Neuron (in vitro differentiated cells): ENCODE measurements around the gene GORASP1.
"Not testable (repeated sequence)": the region's sequence is repeated elsewhere in the genome, so short reads cannot be mapped to it uniquely, and the experiment has no call there.

Source experiments
- H2AFZ ChIP-seq: one replicate; pipeline ENCODE4 v1.6.1; 2013; ENCODE audit warnings: low read depth, mild to moderate bottlenecking, inconsistent platforms, low read length, moderate library complexity
- H3K27me3 ChIP-seq: one replicate; pipeline ENCODE4 v1.6.1; 2013; ENCODE audit warnings: low read length; ENCODE audit not compliant: insufficient read depth
- H3K36me3 ChIP-seq: one replicate; pipeline ENCODE4 v1.6.1; 2013; ENCODE audit warnings: low read length; ENCODE audit not compliant: insufficient read depth
- H3K4me1 ChIP-seq: one replicate; pipeline ENCODE4 v1.6.1; 2013; ENCODE audit warnings: low read length; ENCODE audit not compliant: insufficient read depth
- H3K4me3 ChIP-seq: 2 replicates; pipeline ENCODE4 v1.5.1; 2013; ENCODE audit warnings: mild to moderate bottlenecking, low read length, moderate library complexity
- H3K9me3 ChIP-seq: one replicate; pipeline ENCODE4 v1.6.1; 2013; ENCODE audit warnings: low read length

Gene GORASP1

DNA sequence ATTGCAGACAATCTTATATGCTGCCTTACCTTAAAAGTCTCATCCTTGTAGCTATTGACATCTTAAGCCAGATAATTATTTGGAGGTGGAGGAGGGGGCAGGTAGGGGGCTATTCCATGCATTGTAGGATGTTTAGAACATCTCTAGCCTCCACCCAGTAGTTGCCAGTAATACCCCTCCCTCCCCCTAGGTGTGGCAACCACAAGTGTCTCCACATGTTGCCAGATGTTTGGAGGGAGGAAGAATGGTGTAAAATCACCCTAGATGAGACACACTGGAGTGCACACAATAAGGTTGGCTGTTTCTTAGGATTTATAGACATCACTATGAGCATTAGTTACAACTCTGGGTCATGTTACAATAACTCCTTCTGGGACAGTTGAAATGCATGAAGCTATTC lies 27.4 kb downstream of the GORASP1 start:
- Histone ChIP-seq H3K27me3 (no peaks in the 10 kb centered on the region), H3K36me3 (peaks cover 61% of the 10 kb centered on the region), H3K9me3 (no peaks in the 10 kb centered on the region)

DNA sequence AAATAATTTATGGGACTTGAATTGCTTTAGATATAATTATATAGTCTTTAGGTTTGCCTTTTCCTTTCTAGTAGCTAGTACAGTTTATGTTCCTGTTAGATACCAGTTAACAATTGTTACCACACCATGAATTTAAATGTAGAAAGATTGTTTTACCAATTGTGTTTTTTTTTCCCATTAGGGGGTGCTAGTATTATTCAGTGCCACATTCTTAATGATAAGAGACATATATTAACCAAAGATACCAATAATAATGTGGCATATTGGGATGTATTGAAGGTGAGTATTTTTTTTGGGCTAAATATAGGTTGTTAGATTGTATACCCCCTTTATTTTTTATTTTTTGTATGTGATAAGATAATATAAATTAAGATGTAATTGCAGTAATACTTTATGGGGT lies 27.9 kb downstream of the GORASP1 start:
- no peaks in the 10 kb centered on the region for H3K9me3 ChIP-seq
- peaks cover 65% of the 10 kb centered on the region for H3K36me3 ChIP-seq
- no peaks in the 10 kb centered on the region for H3K4me1 ChIP-seq
- no peak overlapping the region for H2AFZ ChIP-seq
- no peak overlapping the region for H3K4me3 ChIP-seq
- no peaks in the 10 kb centered on the region for H3K27me3 ChIP-seq

More for the DNA sequence above, 27.4 kb downstream of the GORASP1 start:
- H2AFZ ChIP-seq = no peak overlapping the region
- H3K4me1 ChIP-seq = no peaks in the 10 kb centered on the region
- no peak overlapping the region for H3K4me3 ChIP-seq

DNA sequence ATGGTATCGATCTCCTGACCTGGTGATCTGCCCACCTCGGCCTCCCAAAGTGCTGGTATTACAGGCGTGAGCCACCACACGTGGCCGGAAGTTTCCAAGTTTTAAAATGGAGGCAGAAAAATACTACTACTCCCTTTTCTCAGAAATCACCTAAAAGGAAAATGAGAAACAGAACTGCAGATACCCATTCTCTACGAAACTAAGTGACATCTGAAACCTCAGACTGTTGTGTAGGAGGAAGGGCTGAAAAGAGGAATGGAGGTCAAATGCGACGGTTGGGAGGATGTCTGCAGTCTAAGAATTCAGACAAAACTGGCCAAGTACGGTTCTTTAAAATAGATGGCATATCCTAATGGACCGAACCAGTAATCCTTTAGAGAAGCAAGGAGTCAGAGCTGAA lies 31.5 kb downstream of the GORASP1 start:
- peaks cover 83% of the 10 kb centered on the region for H3K36me3 ChIP-seq

DNA sequence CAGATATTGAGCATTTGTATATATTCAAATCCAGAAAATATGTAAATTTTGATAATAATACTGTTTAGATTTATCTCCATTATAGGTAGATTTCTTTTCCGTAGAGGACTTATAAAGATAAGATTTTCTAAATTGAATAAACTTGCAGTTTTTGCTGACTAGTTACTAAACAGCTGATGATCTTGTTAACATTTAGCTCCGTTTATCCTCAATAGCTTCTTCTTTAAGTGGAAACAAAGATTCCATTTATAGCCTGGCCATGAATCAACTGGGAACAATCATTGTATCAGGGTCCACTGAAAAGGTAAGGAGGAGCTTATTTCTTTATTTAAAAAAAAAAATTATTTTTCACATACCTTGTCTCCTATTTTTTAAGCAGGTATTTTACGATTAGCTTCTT lies 38.9 kb downstream of the GORASP1 start:
- Histone ChIP-seq H3K9me3 (no peaks in the 10 kb centered on the region), H3K36me3 (peaks cover 66% of the 10 kb centered on the region), H3K27me3 (no peaks in the 10 kb centered on the region), H3K4me3 (no peak overlapping the region), H3K4me1 (no peaks in the 10 kb centered on the region), H2AFZ (no peak overlapping the region)

More for the DNA sequence above, 31.5 kb downstream of the GORASP1 start:
- no peaks in the 10 kb centered on the region for H3K9me3 ChIP-seq
- no peak overlapping the region for H3K4me3 ChIP-seq
- H3K4me1 ChIP-seq = no peaks in the 10 kb centered on the region
- H3K27me3 ChIP-seq = no peaks in the 10 kb centered on the region
- H2AFZ ChIP-seq = no peak overlapping the region

DNA sequence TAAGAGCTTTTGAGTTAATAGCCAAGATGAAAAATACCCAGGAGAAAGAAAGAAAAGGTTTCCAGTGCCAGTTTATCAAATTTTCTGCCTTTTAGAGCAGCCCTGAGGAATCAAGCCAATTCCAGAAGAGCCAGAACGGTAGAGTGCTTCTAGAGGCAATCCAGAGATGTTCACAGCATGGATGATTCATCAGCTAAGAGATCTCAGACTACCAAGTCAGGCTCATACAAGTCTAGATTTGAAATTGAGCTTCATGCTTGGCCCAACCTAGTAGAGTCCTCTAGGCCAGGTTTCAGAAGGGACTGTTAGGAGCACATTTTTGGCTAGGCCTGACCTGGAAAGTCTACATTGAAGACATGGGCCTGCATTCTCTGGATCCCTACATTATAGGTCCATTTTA lies 40.1 kb downstream of the GORASP1 start:
- H3K9me3 ChIP-seq = no peaks in the 10 kb centered on the region
- H3K4me3 ChIP-seq = no peak overlapping the region
- H3K27me3 ChIP-seq = no peaks in the 10 kb centered on the region
- H3K36me3 ChIP-seq = peaks cover 53% of the 10 kb centered on the region
- H2AFZ ChIP-seq = no peak overlapping the region
- no peaks in the 10 kb centered on the region for H3K4me1 ChIP-seq

DNA sequence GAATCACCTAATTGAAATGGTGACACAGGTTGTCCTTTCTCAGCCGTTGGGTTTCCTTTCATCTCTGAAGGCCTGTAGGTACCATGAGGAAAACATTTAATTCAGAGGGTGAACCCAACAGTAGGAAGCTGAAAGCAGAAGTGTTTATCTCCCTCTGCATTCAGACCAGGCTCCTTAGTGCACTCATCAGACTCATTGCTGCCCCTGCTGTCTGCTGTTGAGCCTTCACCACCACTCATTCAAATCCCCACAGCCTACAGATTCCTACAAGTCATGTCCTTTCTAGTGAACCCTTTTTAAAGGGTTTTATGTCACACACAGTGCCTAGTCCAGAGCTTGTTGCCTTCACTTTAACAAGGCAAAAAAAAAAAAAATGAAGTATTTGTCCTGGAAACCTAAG lies 42.2 kb downstream of the GORASP1 start:
- Histone ChIP-seq H2AFZ (no peak overlapping the region), H3K4me1 (no peaks in the 10 kb centered on the region), H3K9me3 (no peaks in the 10 kb centered on the region), H3K36me3 (peaks cover 42% of the 10 kb centered on the region), H3K4me3 (no peak overlapping the region), H3K27me3 (no peaks in the 10 kb centered on the region)

DNA sequence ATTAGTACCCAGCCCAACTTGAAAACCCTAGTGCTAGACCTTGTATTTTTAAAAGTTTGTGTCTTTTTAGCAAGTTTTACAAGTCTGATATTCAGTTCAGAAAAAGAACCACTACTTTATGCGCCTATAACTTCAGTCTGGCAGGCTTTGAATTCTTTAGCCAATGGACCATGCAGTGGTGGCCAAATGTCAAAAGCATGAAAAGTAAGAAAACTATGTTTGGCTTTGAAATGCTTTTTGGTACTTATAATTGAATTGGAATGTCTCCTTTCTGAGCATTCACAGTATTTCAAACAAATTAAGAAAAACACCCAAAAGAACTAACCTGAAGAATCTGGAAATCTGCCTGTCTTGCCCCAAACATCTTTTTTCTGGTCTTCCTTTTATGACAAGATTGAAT lies 42.8 kb downstream of the GORASP1 start:
- no peak overlapping the region for H3K4me3 ChIP-seq
- peaks cover 37% of the 10 kb centered on the region for H3K36me3 ChIP-seq
- no peaks in the 10 kb centered on the region for H3K4me1 ChIP-seq
- no peaks in the 10 kb centered on the region for H3K27me3 ChIP-seq
- H2AFZ ChIP-seq = no peak overlapping the region
- no peaks in the 10 kb centered on the region for H3K9me3 ChIP-seq

DNA sequence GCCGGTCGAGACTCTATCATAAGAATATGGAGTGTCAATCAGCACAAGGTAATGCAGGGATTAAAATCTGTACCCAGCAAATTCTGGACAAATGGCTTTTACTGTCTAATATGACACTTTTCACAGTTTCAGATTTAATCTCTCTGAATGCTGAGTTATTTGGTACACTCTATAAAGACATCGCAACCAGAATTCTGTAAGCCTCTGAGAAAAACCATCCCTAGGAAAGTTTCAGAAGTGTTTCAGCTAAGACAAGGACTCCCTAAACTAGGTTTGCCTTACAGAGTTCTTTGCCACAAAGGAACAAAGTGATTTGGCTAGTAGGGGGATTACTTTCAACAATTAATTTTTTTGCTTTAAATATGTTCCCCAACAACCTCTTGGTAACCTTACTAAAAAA lies 44.3 kb downstream of the GORASP1 start:
- Histone ChIP-seq H3K27me3 (no peaks in the 10 kb centered on the region), H3K4me3 (no peak overlapping the region), H3K36me3 (peaks cover 22% of the 10 kb centered on the region), H3K4me1 (no peaks in the 10 kb centered on the region), H2AFZ (no peak overlapping the region), H3K9me3 (no peaks in the 10 kb centered on the region)

DNA sequence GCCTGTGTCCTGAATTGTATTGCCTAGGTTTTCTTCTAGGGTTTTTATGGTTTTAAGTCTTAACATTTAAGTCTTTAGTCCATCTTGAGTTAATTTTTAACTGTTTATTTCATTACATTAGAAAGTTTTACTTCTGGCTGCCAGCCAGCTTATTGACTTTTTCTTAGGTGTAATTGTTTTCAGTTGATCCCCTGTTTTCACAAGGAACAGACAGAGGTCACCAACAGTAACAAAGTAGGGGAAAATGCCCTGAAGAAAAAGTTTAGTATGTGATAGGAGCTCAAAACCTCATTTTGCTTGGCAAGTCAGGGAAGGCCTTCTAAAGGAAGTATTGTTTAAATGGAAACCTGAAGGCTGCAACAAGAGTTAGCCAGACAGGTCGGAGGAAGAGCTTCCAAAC lies 45.2 kb downstream of the GORASP1 start:
- Histone ChIP-seq H3K4me3 (no peak overlapping the region), H2AFZ (no peak overlapping the region), H3K36me3 (peaks cover 13% of the 10 kb centered on the region), H3K9me3 (no peaks in the 10 kb centered on the region), H3K27me3 (no peaks in the 10 kb centered on the region), H3K4me1 (no peaks in the 10 kb centered on the region)

DNA sequence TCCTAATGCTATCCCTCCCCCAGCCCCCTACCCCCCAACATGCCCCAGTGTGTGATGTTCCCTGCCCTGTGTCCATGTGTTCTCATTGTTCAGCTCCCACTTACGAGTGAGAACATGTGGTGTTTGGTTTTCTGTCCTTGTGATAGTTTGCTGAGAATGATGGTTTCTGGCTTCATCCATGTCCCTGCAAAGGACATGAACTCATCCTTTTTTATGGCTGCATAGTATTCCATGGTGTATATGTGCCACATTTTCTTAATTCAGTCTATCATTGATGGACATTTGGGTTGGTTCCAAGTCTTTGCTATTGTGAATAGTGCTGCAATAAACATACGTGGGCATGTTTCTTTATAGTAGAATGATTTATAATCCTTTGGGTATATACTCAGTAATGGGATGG lies 46.2 kb downstream of the GORASP1 start:
- not testable (repeated sequence) for H3K4me3 ChIP-seq, H3K4me1 ChIP-seq, H3K9me3 ChIP-seq, H2AFZ ChIP-seq, H3K27me3 ChIP-seq, H3K36me3 ChIP-seq

DNA sequence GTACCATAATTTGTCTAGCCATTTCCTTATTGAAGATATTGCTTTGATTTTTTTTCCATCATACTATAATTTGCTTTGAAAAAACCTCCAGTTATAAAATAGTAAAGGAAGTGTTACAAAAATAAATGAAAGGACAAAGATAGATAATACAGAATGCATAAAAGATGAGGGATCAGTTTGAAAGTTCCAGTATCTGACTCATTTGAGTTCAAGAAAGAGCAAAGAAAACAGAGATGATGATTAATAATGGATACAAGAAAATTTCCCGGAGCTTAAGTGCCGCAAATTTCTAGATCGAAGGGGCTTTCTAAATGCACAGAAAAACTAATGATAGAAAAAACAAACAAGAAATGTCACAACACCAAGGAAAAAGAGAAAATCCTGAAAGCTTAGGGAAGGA lies 51.3 kb downstream of the GORASP1 start:
- H2AFZ ChIP-seq = no peak overlapping the region
- H3K4me1 ChIP-seq = peaks cover 21% of the 10 kb centered on the region
- H3K4me3 ChIP-seq = no peak overlapping the region
- no peaks in the 10 kb centered on the region for H3K27me3 ChIP-seq
- no peaks in the 10 kb centered on the region for H3K9me3 ChIP-seq
- no peaks in the 10 kb centered on the region for H3K36me3 ChIP-seq

DNA sequence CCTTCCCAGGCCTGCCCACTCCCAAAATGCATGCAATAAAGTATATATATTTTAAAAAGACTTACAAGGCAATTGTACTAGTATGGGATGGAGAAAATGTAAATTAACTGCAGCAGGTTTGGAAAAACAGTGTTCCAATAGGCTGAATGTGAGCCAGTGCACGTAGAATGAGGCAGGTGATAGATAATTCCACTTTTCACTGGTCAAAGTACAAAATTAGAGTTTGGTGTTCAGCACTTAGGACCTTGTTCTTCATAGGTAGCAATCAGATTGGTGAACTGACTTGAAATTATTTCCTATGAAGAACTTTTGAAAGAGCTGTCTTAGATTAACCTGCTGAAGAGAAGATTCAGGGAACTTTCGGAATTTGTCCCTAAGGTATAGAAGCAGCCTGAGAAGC lies 53.7 kb downstream of the GORASP1 start:
- H3K36me3 ChIP-seq = no peaks in the 10 kb centered on the region
- H3K4me3 ChIP-seq = peak overlapping the region; percentile 61
- no peak overlapping the region for H2AFZ ChIP-seq
- no peaks in the 10 kb centered on the region for H3K9me3 ChIP-seq
- H3K27me3 ChIP-seq = no peaks in the 10 kb centered on the region
- peaks cover 25% of the 10 kb centered on the region for H3K4me1 ChIP-seq

DNA sequence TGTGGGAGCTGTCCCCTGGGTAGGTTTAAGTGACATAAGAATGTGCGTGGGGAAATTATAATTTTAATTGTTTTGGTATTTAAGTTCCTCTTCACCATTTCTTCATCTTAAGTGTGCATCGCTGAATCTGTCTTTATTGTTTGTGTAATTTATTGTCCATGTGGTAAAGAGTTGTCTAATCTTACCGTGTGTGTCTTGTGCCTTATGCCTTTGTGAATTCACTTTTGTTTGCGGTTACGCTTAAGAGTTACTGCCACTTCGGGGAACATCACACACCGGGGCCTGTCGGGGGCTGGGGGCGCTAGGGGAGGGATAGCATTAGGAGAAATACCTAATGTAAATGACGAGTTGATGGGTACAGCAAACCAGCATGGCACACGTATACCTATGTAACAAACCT lies 54.8 kb downstream of the GORASP1 start:
- Histone ChIP-seq H3K4me1 (peaks cover 25% of the 10 kb centered on the region), H3K36me3 (no peaks in the 10 kb centered on the region), H2AFZ (peak overlapping the region; percentile 47), H3K27me3 (no peaks in the 10 kb centered on the region), H3K4me3 (peak overlapping the region; percentile 61), H3K9me3 (no peaks in the 10 kb centered on the region)

DNA sequence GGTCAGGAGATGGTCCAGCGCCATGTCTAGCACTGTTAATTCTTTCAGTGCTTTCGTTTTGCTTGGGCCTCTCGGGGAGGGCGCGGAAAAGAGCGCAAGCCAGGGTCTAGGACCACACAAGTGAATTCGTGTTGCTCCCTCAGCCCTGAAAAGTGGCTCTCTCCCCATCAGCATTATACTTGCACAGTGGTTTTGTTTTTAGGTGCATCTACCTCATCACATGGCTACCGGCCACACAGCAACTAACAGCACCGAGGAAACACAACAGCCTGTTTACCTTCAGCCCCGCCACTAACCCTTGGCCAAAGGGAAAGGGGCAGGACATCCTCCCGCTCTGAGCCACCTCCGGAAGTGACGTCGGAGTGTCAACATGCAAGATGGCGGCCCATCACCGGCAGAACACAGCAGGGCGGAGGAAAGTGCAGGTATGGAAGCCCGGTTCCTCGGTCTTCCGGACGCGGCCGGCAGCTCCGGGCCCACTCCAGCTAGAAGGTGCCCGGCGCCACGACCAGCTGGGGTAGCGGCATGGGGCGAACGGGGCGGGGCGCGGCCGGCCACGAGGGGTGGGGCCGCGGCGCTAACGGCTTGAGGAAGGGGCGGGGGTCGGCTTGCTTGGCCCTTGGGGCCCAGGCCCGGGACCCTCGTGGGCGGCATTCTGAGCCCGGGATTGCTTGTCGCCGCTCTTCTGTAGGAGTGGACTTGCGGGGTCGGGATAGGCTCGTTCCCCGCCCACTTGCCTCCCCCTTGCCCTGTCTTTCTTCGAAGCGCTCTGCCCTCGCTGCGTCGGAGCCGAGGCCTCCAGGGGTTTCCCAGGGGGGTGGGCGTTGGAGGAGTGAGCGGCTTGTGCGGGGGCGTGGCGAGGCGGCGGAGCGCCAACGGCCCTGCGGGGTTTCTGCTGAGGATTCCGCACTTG lies 55.5 kb downstream of the GORASP1 start, which contains the start of the genes SCN11A and WDR48:
Gene SCN11A (minus strand): TSS at position 296 of the 913 bp plus-strand sequence. CDS start 101,582 bp downstream, outside the sequence.
Gene WDR48 (plus strand): TSS at position 368 of the 913 bp plus-strand sequence. CDS start 10 bp downstream, at position 378.
- Histone ChIP-seq H3K36me3 (no peaks in the 10 kb centered on the region), H3K27me3 (no peaks in the 10 kb centered on the region)

More for the DNA sequence above, 55.5 kb downstream of the GORASP1 start, which contains the start of the genes SCN11A and WDR48:
- Histone ChIP-seq H3K4me1 (peaks cover 25% of the 10 kb centered on the region), H3K9me3 (no peaks in the 10 kb centered on the region), H3K4me3 (peak within 1 kb of the TSS; percentile 61), H2AFZ (peak within 1 kb of the TSS; percentile 47)
